Liver (tissue), 9 donors: Measurements from ENCODE around the gene THADA. TPM values are rescaled to one million over a fixed set of nuclear protein-coding genes. Genes with fewer than 3 reads are reported as not detected.

Experiments used
- DNase-seq: peaks from one replicate; pipeline ENCODE4 v3.0.0-alpha.2; 2017; ENCODE audit warnings: low spot score
- H3K27ac ChIP-seq, 2 donors: one replicate each; pipeline ENCODE4 v1.7.0; 2013; ENCODE audit warnings: inconsistent platforms in 2 of 2, low read length in 2 of 2, control low read depth in 1 of 2, low read depth in 1 of 2, mild to moderate bottlenecking in 1 of 2
- H3K27me3 ChIP-seq, 4 donors: one replicate each; pipeline versions ENCODE4 v1.6.1 to v1.7.0; 2013; ENCODE audit warnings: low read length in 3 of 4, inconsistent platforms in 1 of 4, mild to moderate bottlenecking in 1 of 4, moderate library complexity in 1 of 4; ENCODE audit not compliant: control insufficient read depth in 4 of 4, insufficient read depth in 4 of 4
- H3K36me3 ChIP-seq, 4 donors: one replicate each; pipeline versions ENCODE4 v1.6.1 to v1.7.0; 2013; ENCODE audit warnings: low read length in 3 of 4, mild to moderate bottlenecking in 3 of 4, low read depth in 1 of 4, moderate library complexity in 1 of 4; ENCODE audit not compliant: control insufficient read depth in 4 of 4, insufficient read depth in 3 of 4
- H3K4me1 ChIP-seq, 4 donors: one replicate each; pipeline versions ENCODE4 v1.6.1 to v1.7.0; 2013; ENCODE audit warnings: low read length in 3 of 4, mild to moderate bottlenecking in 3 of 4, moderate library complexity in 1 of 4; ENCODE audit not compliant: control insufficient read depth in 4 of 4, insufficient read depth in 4 of 4
- H3K4me3 ChIP-seq, 3 donors: one replicate each; pipeline versions ENCODE4 v1.6.1 to v1.7.0; 2013; ENCODE audit warnings: low read length in 3 of 3, control low read depth in 1 of 3, low read depth in 1 of 3, mild to moderate bottlenecking in 1 of 3
- H3K9ac ChIP-seq, 2 donors: one replicate each; pipeline ENCODE4 v1.7.0; 2013; ENCODE audit warnings: low read length in 2 of 2, mild to moderate bottlenecking in 2 of 2, moderate library complexity in 2 of 2, control low read depth in 1 of 2, low read depth in 1 of 2
- H3K9me3 ChIP-seq, 4 donors: one replicate each; pipeline versions ENCODE4 v1.6.1 to v1.7.0; 2013; ENCODE audit warnings: low read length in 3 of 4; ENCODE audit not compliant: control insufficient read depth in 4 of 4
- EGR1 ChIP-seq, 2 donors: IDR thresholded peaks; 2 replicates each; pipeline ENCODE4 v1.6.1; 2016 to 2018; ENCODE audit warnings: antibody characterized with exemption in 2 of 2, low read depth in 2 of 2
- FOXA1 ChIP-seq: IDR thresholded peaks from 2 replicates; pipeline ENCODE4 v1.6.1; 2016; ENCODE audit warnings: antibody characterized with exemption
- FOXA2 ChIP-seq: IDR thresholded peaks from 2 replicates; pipeline ENCODE4 v1.6.1; 2016; ENCODE audit warnings: antibody characterized with exemption
- GABPA ChIP-seq, 2 donors: IDR thresholded peaks in 1 of 2; conservative IDR thresholded peaks in 1 of 2; 2 replicates each; pipeline ENCODE4 v1.6.1; 2016; ENCODE audit warnings: antibody characterized with exemption in 2 of 2, mild to moderate bottlenecking in 1 of 2, moderate library complexity in 1 of 2
- HNF4A ChIP-seq, 2 donors: conservative IDR thresholded peaks; 2 replicates each; pipeline ENCODE4 v1.6.1; 2016; ENCODE audit warnings: antibody characterized with exemption in 2 of 2, mild to moderate bottlenecking in 2 of 2
- HNF4G ChIP-seq: IDR thresholded peaks from 2 replicates; pipeline ENCODE4 v1.6.1; 2016; ENCODE audit warnings: antibody characterized with exemption
- NR2F2 ChIP-seq: IDR thresholded peaks from 2 replicates; pipeline ENCODE4 v1.6.1; 2016; ENCODE audit warnings: antibody characterized with exemption
- RAD21 ChIP-seq, 2 donors: IDR thresholded peaks; 2 replicates each; pipeline ENCODE4 v1.6.1; 2016; ENCODE audit warnings: antibody characterized with exemption in 2 of 2, mild to moderate bottlenecking in 2 of 2
- REST ChIP-seq: IDR thresholded peaks from 2 replicates; pipeline ENCODE4 v1.6.1; 2016; ENCODE audit warnings: antibody characterized with exemption, mild to moderate bottlenecking
- RXRA ChIP-seq, 2 donors: IDR thresholded peaks; 2 replicates each; pipeline ENCODE4 v1.6.1; 2017 to 2018; ENCODE audit warnings: antibody characterized with exemption in 2 of 2, mild to moderate bottlenecking in 1 of 2
- SP1 ChIP-seq: IDR thresholded peaks from 2 replicates; pipeline ENCODE4 v1.6.1; 2018; ENCODE audit warnings: antibody characterized with exemption, mild to moderate bottlenecking
- TAF1 ChIP-seq: conservative IDR thresholded peaks from 2 replicates; pipeline ENCODE4 v1.6.1; 2016; ENCODE audit warnings: antibody characterized with exemption, mild to moderate bottlenecking
- YY1 ChIP-seq: IDR thresholded peaks from 2 replicates; pipeline ENCODE4 v1.6.1; 2016; ENCODE audit warnings: antibody characterized with exemption, mild to moderate bottlenecking
- WGBS: extraction: QIAGEN DNeasy Blood & Tissue Kit; methylation state at CpG from one replicate; pipeline ENCODE4 v1.1.7; 2013; 5-methylcytosine and 5-hydroxymethylcytosine counted together
- polyA plus RNA-seq, 2 donors: library from polyadenylated mRNA; stranded (reverse) in 1 of 2; unstranded in 1 of 2; fragments of 200-250 nt in 1 of 2; fragments of >200 nt in 1 of 2; fragmentation: Nextera tagmentation in 1 of 2; extraction: Ambion mirVana in 1 of 2; gene quantifications; one replicate each; pipeline versions ENCODE4 v1.2.1 to v1.2.3, GENCODE V29; 2013 to 2015
- total RNA-seq, 2 donors: library from RNA; depleted of rRNA; stranded (reverse); fragments of >200 nt; gene quantifications; one replicate each; pipeline ENCODE4 v1.2.3, GENCODE V29; 2014
- TF ChIP-seq, protein P1 (sequence below): fragments of 150-350 bp; IDR thresholded peaks from 2 replicates; pipeline ENCODE4 v1.5.1; 2017; ENCODE audit warnings: improper control_type of control experiment, low read depth, low read length; ENCODE audit not compliant: missing input control
- TF ChIP-seq, protein P2 (sequence below): IDR thresholded peaks from 2 replicates; pipeline ENCODE4 v1.6.1; 2016; ENCODE audit warnings: antibody characterized with exemption
- TF ChIP-seq, protein P3 (sequence below): IDR thresholded peaks from 2 replicates; pipeline ENCODE4 v1.6.1; 2016; ENCODE audit warnings: antibody characterized with exemption
- donor health status: healthy.
- donor health status: healthy.
- donor health status: healthy.
- donor health status: healthy.
- donor health status: healthy.

The THADA gene
- total and polyA plus RNA-seq, 4 donors, result 12.0 to 37.2 (median 22.3) TPM

- Histone ChIP-seq H3K9ac (no peak overlapping the region), H3K9me3 (no peaks in the 10 kb centered on the region), H3K36me3 (no peaks in the 10 kb centered on the region), H3K4me3 (no peak overlapping the region), H3K27me3 (no peaks in the 10 kb centered on the region), H3K27ac (no peak overlapping the region), H3K4me1 (peaks cover 0 to 9% (median 6%) of the 10 kb centered on the region in 4 donors)
- no peak for DNase-seq
- WGBS, result 81% methylated on average over 16 of the region's 16 CpGs
- TF ChIP-seq RAD21 (IDR thresholded peaks at IDR 0.05) (no peak), HNF4G (no peak), TAF1 (no peak), SP1 (no peak), GABPA (IDR thresholded peaks at IDR 0.05 in 1 of 2, conservative IDR thresholded peaks at IDR 0.05 in 1 of 2) (no peak), YY1 (no peak), HNF4A (conservative IDR thresholded peaks at IDR 0.05) (no peak), RXRA (IDR thresholded peaks at IDR 0.05) (no peak), EGR1 (IDR thresholded peaks at IDR 0.05; ENCODE audit: low read depth in 2 of 2) (no peak), NR2F2 (no peak), FOXA2 (no peak)
- TF ChIP-seq, protein P1, sequence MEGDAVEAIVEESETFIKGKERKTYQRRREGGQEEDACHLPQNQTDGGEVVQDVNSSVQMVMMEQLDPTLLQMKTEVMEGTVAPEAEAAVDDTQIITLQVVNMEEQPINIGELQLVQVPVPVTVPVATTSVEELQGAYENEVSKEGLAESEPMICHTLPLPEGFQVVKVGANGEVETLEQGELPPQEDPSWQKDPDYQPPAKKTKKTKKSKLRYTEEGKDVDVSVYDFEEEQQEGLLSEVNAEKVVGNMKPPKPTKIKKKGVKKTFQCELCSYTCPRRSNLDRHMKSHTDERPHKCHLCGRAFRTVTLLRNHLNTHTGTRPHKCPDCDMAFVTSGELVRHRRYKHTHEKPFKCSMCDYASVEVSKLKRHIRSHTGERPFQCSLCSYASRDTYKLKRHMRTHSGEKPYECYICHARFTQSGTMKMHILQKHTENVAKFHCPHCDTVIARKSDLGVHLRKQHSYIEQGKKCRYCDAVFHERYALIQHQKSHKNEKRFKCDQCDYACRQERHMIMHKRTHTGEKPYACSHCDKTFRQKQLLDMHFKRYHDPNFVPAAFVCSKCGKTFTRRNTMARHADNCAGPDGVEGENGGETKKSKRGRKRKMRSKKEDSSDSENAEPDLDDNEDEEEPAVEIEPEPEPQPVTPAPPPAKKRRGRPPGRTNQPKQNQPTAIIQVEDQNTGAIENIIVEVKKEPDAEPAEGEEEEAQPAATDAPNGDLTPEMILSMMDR, result no peak
- TF ChIP-seq, protein P2, sequence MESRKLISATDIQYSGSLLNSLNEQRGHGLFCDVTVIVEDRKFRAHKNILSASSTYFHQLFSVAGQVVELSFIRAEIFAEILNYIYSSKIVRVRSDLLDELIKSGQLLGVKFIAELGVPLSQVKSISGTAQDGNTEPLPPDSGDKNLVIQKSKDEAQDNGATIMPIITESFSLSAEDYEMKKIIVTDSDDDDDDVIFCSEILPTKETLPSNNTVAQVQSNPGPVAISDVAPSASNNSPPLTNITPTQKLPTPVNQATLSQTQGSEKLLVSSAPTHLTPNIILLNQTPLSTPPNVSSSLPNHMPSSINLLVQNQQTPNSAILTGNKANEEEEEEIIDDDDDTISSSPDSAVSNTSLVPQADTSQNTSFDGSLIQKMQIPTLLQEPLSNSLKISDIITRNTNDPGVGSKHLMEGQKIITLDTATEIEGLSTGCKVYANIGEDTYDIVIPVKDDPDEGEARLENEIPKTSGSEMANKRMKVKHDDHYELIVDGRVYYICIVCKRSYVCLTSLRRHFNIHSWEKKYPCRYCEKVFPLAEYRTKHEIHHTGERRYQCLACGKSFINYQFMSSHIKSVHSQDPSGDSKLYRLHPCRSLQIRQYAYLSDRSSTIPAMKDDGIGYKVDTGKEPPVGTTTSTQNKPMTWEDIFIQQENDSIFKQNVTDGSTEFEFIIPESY, result no peak
Measured at GRCh38 chr2:43199492-43200488, 396.0 kb downstream of the THADA start.

DNA sequence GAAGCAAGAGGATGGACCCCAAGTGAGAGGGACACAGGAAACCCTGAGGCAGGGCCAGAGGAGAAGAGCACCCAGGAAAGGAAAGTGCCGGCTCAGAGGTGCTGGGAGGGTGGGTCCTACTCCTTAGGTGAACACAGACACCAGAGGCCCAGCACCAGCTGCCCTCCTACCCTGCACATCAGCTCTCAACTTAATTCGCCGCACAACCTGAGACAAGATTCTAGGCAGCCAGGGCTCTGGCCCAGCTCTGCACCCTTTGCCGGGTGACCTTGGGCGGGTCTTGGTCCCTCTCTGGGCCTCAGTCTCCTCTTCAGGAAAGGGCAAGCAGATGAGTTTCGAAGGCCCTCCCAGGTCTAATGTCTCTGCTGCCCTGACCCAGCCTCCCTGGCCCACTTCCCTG, 397.6 kb downstream of the THADA start:
- no peak overlapping the region for H3K4me3 ChIP-seq
- no peaks in the 10 kb centered on the region for H3K27me3 ChIP-seq
- H3K4me1 ChIP-seq, result peaks cover 3 to 24% (median 19%) of the 10 kb centered on the region in 4 donors
- no peaks in the 10 kb centered on the region for H3K9me3 ChIP-seq
- H3K27ac ChIP-seq, result no peak overlapping the region
- H3K9ac ChIP-seq, result no peak overlapping the region
- DNase-seq, result no peak
- 97% methylated on average over 6 of the region's 6 CpGs for WGBS
- no peaks in the 10 kb centered on the region for H3K36me3 ChIP-seq
- TF ChIP-seq REST, result no peak
- TF ChIP-seq, protein P2, result no peak
- TF ChIP-seq TAF1, result no peak
- TF ChIP-seq, protein P3, sequence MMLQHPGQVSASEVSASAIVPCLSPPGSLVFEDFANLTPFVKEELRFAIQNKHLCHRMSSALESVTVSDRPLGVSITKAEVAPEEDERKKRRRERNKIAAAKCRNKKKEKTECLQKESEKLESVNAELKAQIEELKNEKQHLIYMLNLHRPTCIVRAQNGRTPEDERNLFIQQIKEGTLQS, result no peak
- no peak for TF ChIP-seq HNF4A (conservative IDR thresholded peaks at IDR 0.05)
- TF ChIP-seq FOXA1, result no peak
- no peak for TF ChIP-seq NR2F2
- TF ChIP-seq YY1, result no peak
